HG03280 (cell line): ENCODE results near the gene FNDC10.
"Not testable (repeated sequence)": the region's sequence is repeated elsewhere in the genome, so short reads cannot be mapped to it uniquely, and the experiment has no call there.

Experiments
- ATAC-seq: cut with Tn5 transposase; IDR thresholded peaks from one replicate; pipeline ENCODE4 v1.9.1; 2021; ENCODE audit warnings: mild to moderate bottlenecking, moderate library complexity; ENCODE audit not compliant: unreplicated experiment

FNDC10 gene

DNA sequence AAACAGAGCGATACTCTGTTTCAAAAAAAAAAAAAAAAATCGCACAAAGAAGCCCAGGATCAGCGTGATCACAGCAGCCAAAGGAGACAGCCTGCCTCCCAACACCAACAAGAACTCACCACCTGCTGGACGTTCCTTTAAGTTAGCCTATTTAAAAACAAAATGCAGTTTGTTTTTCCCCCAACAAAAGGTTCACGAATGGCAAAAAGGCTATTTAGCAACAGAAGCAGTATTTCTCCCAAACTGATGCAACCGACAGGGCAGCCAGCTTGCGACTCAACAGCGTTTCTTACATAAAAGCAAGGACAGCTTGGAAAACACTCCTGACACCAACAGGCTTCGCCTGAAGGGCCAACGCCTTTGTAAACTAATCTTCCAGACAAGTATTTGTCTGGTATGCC, 32.0 kb downstream of the FNDC10 start:
- ATAC-seq = no peak

GRCh38 chr1:1567152-1567875, 32.6 kb downstream of the FNDC10 start:
- ATAC-seq = no peak

DNA sequence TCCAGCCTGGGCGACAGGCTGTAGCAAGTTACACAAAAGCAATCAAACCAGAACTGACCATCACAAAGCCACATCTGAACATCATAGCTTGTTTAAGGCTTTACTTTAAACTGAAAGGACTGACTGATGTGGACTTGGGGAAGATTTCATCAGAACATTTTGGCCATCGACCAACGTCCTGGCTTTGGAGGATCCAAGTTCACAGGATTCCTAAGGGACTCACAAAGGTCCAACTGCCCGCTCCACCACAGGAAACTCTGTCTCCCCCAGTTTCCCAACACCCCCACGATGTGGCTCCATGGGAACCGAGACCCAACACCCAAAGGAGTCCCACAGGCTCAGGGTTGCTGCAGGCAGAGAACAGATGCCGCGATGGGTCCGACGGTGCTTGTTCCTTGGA, 34.6 kb downstream of the FNDC10 start:
- no peak for ATAC-seq

DNA sequence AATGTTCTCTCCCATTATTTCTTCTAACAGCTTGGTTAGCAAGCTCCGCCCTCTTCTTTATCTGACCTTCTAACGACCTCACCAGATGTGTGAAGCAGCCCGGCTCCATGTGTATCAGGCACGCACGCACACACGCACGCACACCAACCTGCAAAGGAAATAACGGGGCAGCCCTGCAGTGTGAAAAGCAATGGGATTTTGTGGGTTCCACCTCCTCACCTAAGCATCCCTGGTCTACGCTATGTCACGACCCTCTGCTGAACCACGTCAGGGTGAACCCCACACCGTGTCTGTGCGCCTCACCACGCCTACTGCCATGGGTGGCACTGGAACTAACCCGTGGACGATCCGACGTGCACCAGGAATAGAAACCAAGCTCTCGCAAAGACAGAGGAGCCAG, 35.7 kb downstream of the FNDC10 start:
- ATAC-seq = no peak

GRCh38 chr1:1563688-1564087, 36.2 kb downstream of the FNDC10 start:
- no peak for ATAC-seq

- no peak for ATAC-seq
Measured at GRCh38 chr1:1562556-1563195, 37.3 kb downstream of the FNDC10 start.

- no peak for ATAC-seq
Measured at GRCh38 chr1:1561801-1562470, 38.0 kb downstream of the FNDC10 start.

GRCh38 chr1:1560178-1560577, 39.8 kb downstream of the FNDC10 start:
- ATAC-seq = no peak

GRCh38 chr1:1559066-1559465, 40.9 kb downstream of the FNDC10 start:
- no peak for ATAC-seq

DNA sequence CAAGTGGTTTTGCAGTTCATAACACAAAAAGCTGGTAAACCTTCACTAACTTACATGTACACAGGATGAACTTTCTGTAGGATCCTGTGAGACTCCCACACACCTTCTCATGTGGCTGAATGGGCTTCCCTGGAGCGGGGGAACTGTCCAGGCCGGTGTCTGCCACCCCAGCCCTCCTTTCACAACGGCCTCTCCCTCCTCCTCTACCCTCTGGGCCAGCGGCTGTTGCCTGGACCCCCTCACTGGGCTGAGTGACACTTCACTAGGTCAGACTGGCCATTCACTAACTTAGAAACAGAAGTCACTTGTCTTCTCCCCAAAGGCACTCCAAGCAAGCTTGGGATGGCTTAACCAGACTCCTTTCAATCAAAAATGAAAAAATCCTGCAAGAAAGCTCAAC, 41.3 kb downstream of the FNDC10 start:
- no peak for ATAC-seq

DNA sequence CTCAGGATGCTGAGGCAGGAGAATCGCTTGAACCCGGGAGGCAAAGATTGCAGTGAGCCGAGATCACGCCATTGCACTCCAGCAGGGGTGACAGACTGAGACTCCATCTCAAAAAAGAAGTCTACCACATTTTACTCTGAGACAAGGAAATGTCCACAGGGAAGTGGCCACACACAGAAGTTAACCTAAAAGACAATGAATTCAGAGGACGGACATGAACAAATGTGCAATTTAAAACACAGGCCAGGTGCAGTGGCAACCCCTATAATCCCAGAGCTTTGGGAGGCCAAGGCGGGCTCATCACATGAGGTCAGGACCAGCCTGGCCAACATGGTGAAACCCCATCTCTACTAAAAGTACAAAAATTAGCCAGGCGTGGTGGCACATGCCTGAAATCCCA, 42.2 kb downstream of the FNDC10 start:
- not testable (repeated sequence) for ATAC-seq

DNA sequence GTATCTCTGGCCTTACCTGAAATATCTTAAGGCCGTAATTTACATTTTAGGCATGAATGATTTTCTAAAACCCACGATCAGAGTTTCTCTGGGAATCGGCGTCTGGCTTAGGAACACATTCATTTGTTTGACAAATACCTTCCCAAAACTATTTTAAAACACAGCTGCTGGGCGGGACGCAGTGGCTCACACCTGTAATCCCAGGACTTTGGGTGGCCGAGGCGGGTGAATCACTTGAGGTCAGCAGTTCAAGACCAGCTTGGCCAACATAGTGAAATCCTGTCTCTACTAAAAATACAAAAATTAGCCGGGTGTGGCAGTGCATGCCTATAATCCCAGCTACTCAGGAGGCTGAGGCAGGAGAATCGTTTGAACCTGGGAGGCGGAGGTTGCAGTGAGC, 43.0 kb downstream of the FNDC10 start:
- not testable (repeated sequence) for ATAC-seq

DNA sequence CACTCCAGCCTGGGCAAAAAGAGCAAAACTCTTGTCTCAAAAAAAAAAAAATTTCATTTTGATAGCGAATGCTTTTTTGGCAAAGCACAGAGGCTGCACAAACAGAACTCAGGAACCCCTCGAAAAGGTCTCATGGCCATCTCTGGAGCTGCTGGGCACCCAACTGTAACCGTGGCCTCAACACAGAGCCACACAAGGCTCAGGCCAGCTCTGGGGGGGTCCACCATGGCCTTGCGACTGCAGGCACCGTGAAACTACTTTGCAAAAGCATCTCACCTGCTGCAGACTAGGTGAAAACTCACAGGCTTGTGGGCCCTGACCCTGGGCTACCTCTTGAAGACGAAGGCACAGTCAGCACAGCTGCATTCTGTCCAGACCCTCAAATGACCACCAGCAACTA, 43.4 kb downstream of the FNDC10 start:
- no peak for ATAC-seq

GRCh38 chr1:1554926-1555915, 44.7 kb downstream of the FNDC10 start:
- ATAC-seq = no peak

GRCh38 chr1:1554550-1554925, 45.4 kb downstream of the FNDC10 start:
- ATAC-seq = no peak

DNA sequence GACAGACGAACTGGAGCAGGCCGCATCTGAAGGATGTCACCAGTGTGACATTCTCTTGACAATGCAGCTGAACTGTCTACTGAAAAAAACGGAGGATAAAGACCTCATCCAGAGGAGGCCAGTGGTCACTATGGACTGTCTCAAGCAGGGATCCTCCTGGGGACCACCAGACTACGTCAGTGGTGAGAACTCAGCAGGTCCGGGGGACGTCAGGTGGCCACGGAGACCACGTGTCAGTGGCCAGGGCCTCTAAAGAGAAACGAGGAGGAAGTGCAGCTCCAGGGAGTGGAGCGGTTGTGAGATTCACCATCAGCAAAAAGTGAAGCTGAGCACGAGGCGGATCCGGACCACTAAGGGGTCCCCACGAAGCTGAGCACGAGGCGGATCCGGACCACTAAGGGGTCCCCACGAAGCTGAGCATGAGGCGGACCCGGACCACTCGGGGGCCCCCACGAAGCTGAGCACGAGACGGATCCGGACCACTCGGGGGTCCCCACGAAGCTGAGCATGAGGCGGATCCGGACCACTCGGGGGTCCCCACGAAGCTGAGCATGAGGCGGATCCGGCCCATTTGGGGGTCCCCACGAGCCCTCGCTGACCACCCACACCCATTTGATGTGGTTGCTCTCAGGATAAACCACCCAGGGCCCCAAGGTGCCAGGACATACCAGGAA, 46.0 kb downstream of the FNDC10 start:
- ATAC-seq = no peak

DNA sequence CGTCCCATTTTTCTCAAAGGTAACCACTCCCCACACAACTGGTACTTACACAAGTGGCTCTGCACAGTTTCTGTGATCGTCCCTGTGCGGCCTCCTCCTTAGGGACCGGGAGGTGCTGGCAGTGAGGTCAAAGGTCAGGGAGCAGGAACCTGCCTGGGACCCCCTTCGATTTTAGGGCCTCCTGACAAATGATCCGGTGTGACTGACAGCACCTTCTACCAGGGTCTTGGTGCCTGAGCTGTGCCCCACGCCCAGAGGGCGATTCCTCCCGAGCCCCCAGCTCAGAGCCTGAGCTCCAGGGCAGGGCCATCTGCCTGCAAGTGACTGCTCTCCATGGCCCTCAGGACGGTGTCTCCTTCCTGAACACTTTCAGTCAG, 47.7 kb downstream of the FNDC10 start:
- ATAC-seq = no peak

- ATAC-seq = no peak
Measured at GRCh38 chr1:1551524-1552262, 48.2 kb downstream of the FNDC10 start.

GRCh38 chr1:1550591-1551432, 49.1 kb downstream of the FNDC10 start:
- ATAC-seq = no peak
